Neutrophil (primary cell): ENCODE data around the gene ZC3H12D.

Experiments used
- H3K27ac ChIP-seq: fragments of 200-600 bp; sonication (generic); 2 replicates; pipeline ENCODE4 v1.5.1; 2016; ENCODE audit warnings: mild to moderate bottlenecking, moderate library complexity
- H3K27me3 ChIP-seq: fragments of 200-600 bp; sonication (generic); 2 replicates; pipeline ENCODE4 v1.6.0; 2016; ENCODE audit warnings: mild to moderate bottlenecking
- H3K36me3 ChIP-seq: fragments of 200-600 bp; sonication (generic); 2 replicates; pipeline ENCODE4 v1.5.1; 2017
- H3K4me1 ChIP-seq, 2 experiments: fragments of 200-600 bp in 1 of 2; sonication (generic) in 1 of 2; 1 replicate in 1 of 2; 2 replicates in 1 of 2; pipeline versions ENCODE4 v1.5.1 to v1.6.1; 2013 to 2016; ENCODE audit warnings: low read depth in 1 of 2, low read length in 1 of 2, mild to moderate bottlenecking in 1 of 2, moderate library complexity in 1 of 2; ENCODE audit not compliant: control insufficient read depth in 1 of 2, insufficient read depth in 1 of 2
- H3K4me3 ChIP-seq, 2 experiments: fragments of 200-600 bp in 1 of 2; sonication (generic) in 1 of 2; 1 replicate in 1 of 2; 2 replicates in 1 of 2; pipeline ENCODE4 v1.5.1; 2013 to 2016; ENCODE audit warnings: low read depth in 1 of 2, low read length in 1 of 2, mild to moderate bottlenecking in 1 of 2, moderate library complexity in 1 of 2
- H3K9me3 ChIP-seq: fragments of 200-600 bp; sonication (generic); 2 replicates; pipeline ENCODE4 v1.5.1; 2016
- CTCF ChIP-seq: fragments of 200-600 bp; sonication (generic); IDR thresholded peaks from 2 replicates; pipeline ENCODE4 v1.5.1; 2016; ENCODE audit warnings: antibody characterized with exemption

The ZC3H12D gene

GRCh38 chr6:149482545-149483333 is 2.1 kb downstream of the ZC3H12D start:
- TF ChIP-seq CTCF, result no peak
- peaks cover 29 to 30% of the 10 kb centered on the region in 2 experiments for H3K4me1 ChIP-seq
- H3K27ac ChIP-seq, result peak overlapping the region; percentile 79
- peak overlapping the region; percentile 47 to 57 for H3K4me3 ChIP-seq
- no peaks in the 10 kb centered on the region for H3K9me3 ChIP-seq
- no peaks in the 10 kb centered on the region for H3K27me3 ChIP-seq
- no peaks in the 10 kb centered on the region for H3K36me3 ChIP-seq

- Histone ChIP-seq H3K4me1 (peaks cover 29 to 30% of the 10 kb centered on the region in 2 experiments), H3K9me3 (no peaks in the 10 kb centered on the region), H3K4me3 (no peak overlapping the region), H3K27me3 (no peaks in the 10 kb centered on the region), H3K27ac (no peak overlapping the region), H3K36me3 (no peaks in the 10 kb centered on the region)
- no peak for TF ChIP-seq CTCF
Observed at GRCh38 chr6:149480502-149481280, 4.1 kb downstream of the ZC3H12D start.

- no peaks in the 10 kb centered on the region for H3K9me3 ChIP-seq
- no peak overlapping the region for H3K4me3 ChIP-seq
- TF ChIP-seq CTCF, result no peak
- H3K27me3 ChIP-seq, result no peaks in the 10 kb centered on the region
- H3K36me3 ChIP-seq, result no peaks in the 10 kb centered on the region
- peaks cover 18 to 21% of the 10 kb centered on the region in 2 experiments for H3K4me1 ChIP-seq
- no peak overlapping the region for H3K27ac ChIP-seq
Observed at GRCh38 chr6:149478631-149479314, 6.0 kb downstream of the ZC3H12D start.

GRCh38 chr6:149477544-149477943 is 7.3 kb downstream of the ZC3H12D start:
- no peaks in the 10 kb centered on the region for H3K27me3 ChIP-seq
- peaks cover 11 to 13% of the 10 kb centered on the region in 2 experiments for H3K4me1 ChIP-seq
- TF ChIP-seq CTCF, result no peak
- H3K9me3 ChIP-seq, result no peaks in the 10 kb centered on the region
- H3K27ac ChIP-seq, result no peak overlapping the region
- H3K4me3 ChIP-seq, result no peak overlapping the region
- no peaks in the 10 kb centered on the region for H3K36me3 ChIP-seq

- Histone ChIP-seq H3K4me3 (no peak overlapping the region), H3K27me3 (no peaks in the 10 kb centered on the region), H3K9me3 (no peaks in the 10 kb centered on the region), H3K36me3 (no peaks in the 10 kb centered on the region), H3K4me1 (peaks cover 6 to 7% of the 10 kb centered on the region in 2 experiments), H3K27ac (no peak overlapping the region)
- no peak for TF ChIP-seq CTCF
Observed at GRCh38 chr6:149476789-149477455, 7.9 kb downstream of the ZC3H12D start.
